ENCODE measurements around the gene CBLB.
"Not testable (repeated sequence)": the region's sequence is repeated elsewhere in the genome, so short reads cannot be mapped to it uniquely, and the experiment has no call there.

Gene CBLB

DNA sequence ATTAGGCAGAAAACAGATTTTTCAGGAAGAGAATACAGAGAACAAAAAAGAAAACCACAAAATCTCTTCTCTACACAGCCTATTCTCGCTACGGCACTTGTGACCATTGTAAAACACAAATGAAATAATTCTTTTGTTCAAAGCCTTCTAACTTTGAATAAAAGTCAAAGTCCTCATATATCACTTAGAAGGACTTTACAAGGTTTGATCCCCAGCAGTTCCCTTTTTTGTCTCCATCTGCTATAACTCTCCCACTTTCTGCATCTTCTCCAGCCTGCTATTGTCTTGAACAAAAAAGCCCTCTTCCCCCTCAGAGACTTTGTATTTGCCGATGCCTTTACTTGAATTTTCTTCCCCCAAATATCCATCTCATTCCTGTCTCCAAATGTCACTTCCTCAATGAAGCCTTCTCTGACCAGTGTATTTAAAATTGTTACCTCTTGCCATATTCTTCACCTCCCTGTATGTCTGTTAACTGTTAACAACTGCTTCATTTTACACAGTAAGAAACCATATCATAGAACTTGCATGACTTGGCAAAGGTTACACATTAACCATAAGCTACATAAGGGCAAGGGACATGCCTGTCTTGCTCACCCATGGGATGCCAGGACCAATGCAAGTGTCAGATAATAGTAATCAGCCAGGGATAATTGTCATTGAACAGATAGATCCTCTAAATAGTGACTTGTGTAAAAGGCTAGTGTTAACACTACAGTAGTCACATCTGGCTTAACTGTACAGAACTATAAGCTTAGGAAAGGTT lies 122.4 kb downstream of the CBLB start:
- DNase-seq = no peak

DNA sequence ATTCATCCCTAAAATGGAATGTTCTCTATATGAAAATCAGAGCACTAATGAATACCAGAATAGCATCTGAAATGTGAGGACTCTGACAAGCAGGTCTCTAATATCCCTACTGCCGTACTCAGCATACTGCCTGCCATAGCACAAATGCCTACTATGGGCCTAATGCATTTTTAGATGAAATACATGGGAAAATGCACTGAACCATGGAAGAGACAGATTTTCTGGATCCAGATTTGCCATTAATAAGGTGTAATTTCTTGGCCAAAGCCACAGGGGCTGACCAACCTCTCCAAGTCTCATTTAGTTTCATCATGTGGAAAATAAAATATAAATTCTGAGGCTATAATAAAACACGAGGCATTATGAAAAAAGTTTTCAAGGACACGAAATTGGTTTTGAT lies 123.8 kb downstream of the CBLB start:
- no peak for DNase-seq

DNA sequence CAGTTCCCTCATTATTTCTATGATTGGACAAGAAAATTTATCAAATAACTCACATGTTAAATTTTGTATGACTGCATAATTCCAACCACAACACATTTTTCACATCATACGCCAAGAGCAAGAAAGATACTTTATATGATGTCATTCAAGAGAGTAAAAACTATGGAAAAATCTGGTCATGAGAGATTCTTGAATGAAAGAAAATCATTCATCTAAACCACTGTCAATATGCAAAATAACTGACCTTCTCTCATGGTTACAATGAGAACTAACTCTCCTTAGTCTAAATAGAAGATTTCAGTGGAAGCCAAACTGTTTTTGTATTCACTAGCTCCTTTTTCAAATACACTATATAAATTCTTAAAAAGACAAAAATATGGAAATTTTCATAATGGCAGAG lies 124.6 kb downstream of the CBLB start:
- DNase-seq = no peak

DNA sequence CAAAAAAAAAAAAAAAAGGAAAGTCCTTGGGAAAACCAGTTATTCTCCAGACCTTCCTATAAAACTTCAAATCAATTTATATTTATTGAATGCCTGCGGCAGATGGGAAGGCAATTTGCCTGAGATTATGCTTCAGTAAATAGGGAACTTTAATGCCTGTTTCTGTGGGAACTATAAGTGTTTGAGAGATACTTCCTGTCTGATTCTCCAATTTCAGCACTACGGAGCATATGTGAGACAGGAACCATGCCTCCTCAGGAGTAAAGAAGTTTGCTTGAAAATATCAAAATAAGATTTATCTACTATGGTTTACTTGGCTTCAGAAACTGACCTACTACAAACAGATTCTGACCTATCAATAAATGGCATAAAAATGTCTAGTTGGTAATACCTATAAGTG lies 135.5 kb downstream of the CBLB start:
- no peak for DNase-seq

DNA sequence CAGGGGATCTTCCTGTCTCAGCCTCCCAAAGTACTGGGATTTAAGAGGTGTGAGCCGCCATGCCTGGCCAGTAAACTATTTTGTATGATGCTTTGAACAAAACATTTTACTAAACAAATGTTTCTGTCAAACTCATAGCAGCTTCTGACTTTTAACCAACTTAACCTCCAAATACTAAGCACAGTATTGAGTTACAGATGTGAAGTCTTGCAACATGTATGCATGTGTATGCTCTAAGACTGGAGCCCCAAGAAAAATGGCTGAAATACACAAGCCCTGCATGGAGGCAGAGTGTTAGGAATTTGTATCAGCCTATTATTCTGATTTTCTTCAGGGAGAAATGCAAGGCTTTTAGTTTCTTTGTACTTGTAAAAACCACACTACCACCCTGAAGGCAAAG lies 137.1 kb downstream of the CBLB start:
- DNase-seq = no peak

DNA sequence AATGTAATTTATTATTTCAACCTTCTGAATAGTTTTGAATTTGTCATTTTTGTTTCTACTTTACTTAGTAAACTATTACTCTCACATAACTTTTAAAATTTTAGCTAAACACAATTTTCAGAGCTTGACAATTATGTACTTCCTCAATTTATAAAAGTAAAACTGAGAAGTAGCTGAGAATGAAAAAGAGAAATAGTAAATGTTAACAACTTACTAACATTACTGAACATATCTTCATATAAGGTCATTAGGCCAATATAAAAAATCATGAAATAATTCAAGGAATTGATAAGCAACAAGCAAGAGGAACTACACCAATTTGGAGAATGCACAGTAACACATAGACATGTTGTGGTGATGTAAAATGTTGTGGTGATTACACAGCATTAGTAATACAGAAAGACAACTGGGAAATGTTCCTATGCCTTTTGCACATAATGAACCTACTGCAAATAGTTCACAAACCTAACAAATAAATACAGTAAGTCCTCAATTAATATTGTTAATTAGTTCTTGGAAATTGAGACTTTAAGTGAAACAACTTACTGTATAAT lies 137.9 kb downstream of the CBLB start:
- no peak for DNase-seq

DNA sequence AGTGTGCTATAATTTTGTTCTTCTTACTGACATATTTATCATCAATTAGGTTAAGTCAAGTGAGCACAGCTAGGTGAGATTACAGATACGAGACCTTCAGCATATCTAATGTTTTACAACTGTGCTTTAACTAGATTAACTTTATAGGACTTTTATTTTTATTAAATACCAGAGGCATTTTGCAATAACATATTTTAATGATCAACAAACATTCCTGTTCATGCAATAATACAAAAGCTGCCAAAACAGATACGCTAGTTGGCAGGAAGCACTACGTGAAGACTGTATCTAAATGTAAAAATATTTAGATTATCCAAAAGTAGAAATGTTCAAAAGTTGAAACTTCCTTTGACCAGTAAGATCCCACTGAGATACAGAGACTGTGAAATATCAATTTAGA lies 139.1 kb downstream of the CBLB start:
- DNase-seq = no peak

DNA sequence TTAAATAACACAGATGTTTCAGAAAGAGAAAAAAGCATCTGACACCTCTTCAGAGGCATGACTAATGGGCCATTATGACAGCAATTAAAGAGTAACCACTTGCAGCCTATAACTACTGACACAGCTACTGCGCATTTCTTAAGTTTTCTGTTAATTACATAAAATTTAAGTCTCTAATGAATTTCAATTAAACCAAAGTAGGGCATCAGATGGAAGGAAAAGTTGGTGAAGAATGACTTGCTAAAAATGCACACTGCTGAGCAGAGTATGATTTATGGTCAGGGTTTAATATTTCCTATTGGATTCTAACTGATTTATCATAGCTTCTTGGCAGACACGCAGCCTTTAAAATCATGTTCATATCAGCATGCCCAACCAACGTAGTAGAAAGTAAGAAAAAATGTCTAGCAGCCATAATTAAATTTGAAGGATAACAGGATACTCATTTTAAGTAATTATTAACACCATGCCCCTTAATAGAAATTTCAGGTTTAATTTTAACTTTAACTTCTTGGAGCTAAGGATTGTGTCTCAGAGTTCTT lies 140.0 kb downstream of the CBLB start:
- DNase-seq = no peak

DNA sequence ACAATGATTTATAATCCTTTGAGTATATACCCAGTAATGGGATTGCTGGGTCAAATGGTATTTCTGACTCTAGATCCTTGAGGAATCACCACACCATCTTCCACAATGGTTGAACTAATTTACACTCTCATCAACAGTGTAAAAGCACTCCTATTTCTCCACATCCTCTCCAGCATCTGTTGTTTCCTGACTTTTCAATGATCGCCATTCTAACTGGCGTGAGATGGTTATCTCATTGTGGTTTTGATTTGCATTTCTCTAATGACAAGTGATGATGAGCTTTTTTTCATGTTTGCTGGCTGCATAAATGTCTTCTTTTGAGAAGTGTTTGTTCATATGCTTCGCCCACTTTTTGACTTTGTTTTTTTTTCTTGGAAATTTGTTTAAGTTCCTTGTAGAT lies 141.8 kb downstream of the CBLB start:
- DNase-seq = not testable (repeated sequence)

DNA sequence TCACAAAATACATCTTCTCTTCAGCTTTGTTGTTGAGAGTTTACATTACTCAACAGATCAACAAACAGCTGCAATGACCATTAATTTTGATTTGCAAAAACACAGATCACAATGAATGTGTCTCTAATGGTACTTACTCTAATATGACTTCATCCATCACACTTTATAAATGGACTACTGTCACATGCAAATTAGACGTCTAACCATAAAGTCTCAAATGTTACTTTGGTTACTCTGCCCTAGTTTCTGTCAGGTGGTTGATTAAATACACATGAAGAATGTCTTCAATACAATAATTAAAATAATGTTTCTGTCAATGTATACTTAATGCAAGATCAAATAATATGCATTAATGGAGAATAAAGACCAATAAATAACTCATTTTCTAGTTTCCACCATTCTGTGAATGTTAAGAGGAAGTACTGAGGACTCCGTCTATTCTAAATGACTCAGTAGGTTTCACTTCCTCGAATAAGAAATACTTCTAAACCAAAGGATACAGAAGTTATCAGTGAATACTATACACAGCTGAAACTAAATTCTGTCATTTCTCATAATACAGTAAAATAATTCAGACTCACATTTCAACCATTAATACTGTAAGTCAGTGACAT lies 145.8 kb downstream of the CBLB start:
- no peak for DNase-seq

DNA sequence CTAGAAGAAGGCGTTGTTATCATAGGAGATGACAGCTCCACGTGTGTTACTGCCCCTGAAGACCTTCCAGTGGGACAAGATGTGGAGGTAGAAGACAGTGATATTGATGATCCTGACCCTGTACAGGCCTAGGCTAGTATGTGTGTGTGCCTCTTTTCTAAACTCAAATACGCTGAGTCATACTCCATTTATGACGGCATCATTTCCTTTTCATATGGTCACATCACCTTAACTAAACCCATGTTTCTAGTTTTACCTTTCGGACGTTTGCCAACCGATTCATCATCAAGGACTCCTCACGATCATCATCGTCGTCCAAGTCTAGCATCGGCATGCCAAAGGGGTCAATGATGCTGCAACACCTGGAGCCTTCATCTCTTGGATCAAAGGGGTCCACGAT lies 149.0 kb downstream of the CBLB start:
- no peak for DNase-seq

DNA sequence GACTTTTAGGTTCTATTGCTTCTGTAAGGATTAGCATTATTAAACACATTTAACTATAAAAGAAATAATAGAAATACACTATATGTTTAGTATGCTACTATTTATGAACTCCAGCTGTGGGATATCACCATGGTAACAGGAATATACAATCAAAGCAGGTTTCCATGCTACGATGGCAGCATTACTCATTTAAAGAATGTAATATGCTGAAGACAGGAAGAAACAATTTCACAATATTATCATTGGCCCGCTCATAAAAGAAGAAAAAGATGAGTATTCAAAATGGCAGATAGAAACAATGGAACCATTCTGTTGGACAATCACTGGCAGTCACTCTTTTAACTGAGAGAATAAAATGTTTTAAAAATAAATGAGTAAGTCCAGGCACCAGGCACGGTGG lies 153.4 kb downstream of the CBLB start:
- DNase-seq = no peak

DNA sequence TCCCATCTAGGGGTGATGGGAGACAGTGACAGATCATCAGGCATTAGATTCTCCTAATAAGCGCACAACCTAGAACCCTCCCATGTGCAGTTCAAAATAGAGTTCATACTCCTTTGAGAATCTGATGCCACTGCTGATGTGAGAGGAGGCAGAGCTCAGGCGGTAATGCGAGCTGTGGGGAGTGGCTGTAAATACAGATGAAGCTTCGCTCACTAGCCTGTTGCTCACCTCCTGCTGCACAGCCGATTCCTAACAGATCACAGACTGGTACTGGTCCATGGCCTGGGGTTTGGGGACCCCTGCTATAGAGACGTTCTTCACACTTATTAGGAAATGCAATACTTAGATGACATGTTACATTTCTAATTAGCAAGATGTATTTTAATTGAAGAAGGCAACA lies 154.4 kb downstream of the CBLB start:
- no peak for DNase-seq

DNA sequence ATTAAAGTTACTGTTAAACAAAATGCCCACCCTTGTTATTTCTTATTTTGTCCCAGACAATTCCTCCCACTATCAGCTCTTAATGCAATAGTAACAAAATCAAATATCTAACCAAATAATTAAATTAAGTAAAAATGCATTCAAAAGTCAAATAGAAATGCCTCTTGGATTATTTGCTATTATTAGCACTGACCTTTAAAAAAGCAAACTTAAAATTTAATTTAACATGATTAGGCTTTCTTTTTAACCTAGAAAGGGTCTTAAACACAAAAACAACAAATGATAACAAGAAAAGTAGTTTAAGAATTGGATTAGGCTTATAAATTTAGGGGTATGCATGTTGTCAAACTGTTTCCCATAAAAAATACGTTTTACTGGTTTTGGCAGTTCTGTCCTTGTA lies 159.8 kb downstream of the CBLB start:
- no peak for DNase-seq

DNA sequence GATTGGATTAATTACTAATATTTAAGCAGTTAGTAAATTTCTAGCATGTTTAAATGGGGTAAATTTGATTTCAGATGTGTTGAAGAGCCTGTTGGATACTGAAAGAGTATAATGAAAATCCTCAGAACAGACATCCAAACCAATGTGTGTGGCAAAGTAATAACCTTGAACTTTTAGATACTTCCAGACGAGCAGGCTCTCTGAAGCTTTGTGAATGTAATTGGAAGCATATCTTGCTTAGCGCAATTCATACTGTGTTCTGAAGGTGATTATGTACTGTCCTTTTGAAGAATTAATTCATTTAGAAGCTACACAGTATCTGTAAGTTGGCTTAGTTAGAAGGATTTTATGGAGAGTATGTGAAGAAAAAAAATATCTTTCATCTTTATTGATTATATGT lies 161.8 kb downstream of the CBLB start:
- DNase-seq = no peak

DNA sequence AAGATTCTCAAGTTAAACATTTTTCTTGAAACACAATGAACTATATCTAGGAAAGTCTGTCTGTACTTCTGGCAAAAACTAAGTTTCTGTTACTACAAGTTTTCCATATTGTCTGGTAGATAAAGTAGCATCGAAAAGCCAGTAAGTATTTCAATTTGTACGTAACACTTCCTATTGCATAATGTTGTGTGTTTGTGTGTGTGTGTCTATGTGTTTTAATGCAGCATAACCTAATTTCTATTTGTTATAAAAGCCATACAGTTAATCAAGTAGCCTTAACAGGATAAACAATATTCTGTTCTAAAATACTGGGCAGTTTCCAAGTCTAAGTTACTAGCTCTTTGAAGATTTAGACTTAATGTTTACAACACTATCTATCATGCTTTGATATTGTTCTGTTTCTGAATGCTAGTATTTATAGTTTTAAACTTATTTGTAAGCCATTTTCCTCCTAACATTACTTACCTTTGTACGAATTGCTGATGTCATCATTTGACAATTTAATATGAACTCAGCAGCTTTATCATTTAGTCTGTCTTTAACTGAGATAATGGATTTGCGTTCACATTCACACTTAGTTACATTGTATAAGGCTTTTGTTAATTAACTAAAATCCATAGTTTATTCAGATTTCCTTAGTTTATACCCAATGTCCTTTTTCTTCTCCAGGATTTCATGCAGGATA lies 163.9 kb downstream of the CBLB start:
- DNase-seq = no peak

DNA sequence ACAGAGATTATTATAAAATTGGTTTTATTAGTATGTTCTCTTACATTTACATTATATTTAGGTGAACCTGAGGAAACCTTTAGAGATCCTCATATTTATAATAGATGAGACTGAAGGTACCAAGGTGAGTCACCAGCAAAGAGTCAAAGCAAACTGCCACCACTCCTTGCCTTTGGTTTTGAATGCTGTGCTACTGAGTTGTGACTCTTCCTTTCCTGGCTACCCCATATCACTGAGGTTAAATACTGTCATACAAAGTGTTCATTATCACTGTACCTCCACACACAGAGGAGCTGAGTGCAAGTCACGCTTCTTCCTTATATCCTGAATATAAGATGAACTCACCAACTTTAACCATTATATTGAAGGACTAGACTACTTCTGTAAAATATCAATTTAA lies 168.2 kb downstream of the CBLB start:
- DNase-seq = no peak

DNA sequence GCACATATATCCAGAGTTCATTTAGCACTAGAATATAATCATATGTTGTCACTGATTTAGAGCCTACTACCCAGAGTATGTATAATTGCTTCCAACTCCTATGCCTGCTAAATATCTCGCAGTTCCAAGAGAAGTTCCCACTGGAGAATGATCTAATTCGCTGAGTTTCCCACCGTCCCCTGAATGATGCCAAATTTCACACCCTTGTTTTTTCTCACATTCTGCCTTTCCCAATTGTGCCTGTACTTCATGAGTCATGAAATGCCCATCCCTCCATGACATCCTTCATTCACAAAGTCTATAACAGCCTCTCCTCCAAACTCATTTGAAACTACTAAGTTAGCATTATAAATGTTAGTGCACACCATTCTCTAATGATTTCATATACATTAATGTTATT lies 177.2 kb downstream of the CBLB start:
- no peak for DNase-seq

DNA sequence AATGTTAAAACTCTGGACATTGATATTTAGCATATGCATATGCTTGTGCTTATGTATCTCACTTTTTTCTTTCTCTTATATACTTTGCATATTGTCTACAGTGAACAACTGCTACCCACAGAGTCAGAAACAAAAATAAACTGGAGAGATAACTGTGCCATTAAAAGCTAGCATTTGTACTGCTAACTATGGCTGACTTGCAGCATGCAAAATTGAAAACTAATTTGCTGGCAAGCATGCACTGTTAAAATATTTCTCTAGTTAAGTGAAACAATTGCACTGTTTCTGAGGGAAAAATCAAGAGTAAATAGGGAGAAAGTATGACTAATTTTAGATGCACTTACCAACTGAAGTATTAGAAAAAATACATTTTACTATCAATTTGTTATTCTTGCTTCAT lies 177.8 kb downstream of the CBLB start:
- no peak for DNase-seq

DNA sequence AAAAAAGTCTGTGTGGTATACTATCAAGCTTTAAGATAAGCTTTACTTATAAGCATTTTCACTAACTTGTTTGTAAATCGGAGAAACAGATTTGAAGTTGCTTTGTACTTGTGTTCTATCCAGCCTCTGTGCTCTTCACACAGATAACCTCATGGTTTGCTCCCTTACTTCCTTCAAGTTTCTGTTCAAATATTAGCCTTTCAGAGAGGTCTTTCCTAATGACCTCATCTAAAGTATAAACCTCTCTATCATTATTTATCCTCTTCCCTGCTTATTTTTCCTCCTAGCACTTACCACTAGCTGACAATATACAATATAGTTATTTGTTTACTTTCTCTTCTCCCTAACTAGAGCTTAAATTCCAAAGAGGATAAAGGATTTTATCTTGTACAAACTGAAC lies 180.0 kb downstream of the CBLB start:
- DNase-seq = no peak

DNA sequence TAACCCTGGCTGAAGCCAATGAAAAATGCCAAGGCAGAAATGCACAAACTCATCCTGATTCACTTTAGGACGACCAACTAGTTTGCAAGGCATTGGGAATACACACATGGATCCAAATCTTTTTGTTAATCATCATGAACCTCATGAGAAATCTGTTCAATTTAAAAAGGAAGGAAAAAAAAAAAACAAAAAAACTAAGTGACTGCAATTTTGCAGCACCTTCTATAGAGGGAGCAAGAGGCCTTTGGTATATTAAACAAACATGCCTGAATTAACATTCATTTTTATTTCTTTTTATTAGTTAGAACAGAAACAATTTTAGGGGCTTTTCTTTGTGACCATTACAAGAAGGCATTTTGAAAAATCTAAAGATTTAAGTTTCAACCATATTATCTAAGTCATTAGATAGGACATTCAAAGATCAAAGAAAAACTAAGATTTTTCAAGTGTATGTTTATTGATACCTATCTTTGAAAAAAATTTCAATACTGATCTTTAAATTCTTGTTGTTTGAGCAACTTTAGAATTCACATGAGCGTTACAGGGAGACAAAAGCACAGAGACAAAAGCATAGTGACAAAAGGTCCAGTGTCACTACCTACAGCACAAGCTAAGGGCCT lies 182.4 kb downstream of the CBLB start:
- no peak for DNase-seq

DNA sequence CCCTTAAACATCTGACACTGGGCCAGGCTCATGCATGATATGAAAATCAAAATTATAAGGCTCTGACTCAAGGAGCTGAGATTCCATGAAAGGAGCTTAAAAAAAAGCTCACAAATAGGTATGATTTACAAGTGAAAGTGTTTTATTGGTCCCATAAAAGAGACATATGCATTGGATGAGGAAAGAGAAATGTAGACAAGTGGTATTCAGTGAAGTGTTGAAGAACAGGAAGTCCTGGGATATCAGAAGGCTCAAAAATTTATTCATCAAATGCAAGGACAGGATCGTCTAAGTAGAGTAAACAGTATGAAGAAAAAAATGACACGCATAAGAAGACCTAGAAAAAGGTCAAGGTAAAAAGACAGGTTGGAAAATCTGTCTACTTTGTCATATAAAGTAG lies 188.9 kb downstream of the CBLB start:
- DNase-seq = no peak

DNA sequence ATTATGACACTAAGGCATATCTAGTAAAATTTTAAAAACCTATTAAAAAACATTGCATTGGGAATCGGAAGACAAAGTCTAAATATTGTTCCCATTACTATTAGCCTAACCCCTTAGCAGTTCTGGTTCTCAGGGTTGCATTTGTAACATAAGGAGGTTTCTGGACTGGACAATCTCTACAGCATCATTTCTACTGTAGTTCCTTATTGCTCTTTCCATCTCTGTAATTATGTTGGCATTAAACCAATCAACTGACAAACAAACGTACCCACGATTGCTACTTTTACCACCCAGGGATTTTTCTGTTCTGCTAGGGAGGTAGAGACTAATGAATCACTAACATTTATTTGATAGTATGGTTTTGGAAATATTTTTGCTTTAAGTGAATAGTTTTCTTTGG lies 190.8 kb downstream of the CBLB start:
- no peak for DNase-seq
